CD4-positive, alpha-beta T cell (primary cell): Measurements from ENCODE around the gene VSNL1. TPM values are rescaled to one million over a fixed set of nuclear protein-coding genes. Genes with fewer than 3 reads are reported as not detected.

Experiments
- ATAC-seq: fragments of 200-7000 bp; cut with Tn5 transposase; one replicate; pipeline ENCODE4 v1.10.0; 2022; ENCODE audit warnings: mild to moderate bottlenecking; ENCODE audit not compliant: poor library complexity
- CTCF ChIA-PET: fragments of 350-600 bp; sonication (Branson Sonifier 250); formaldehyde crosslinking; loops from one replicate; lab custom pipeline; 2021; ENCODE audit warnings: antibody characterized with exemption, inconsistent platforms; lab: Charles Lee
- POLR2A ChIA-PET: fragments of 350-600 bp; sonication (Branson Sonifier 250); formaldehyde crosslinking; loops from one replicate; lab custom pipeline; 2021; ENCODE audit warnings: antibody characterized with exemption, inconsistent platforms; lab: Charles Lee
- DNase-seq, 14 experiments: peaks; one replicate each; pipeline ENCODE4 v3.0.0-alpha.2; 2013 to 2020; ENCODE audit warnings: mixed read lengths in 2 of 14
- H3K27ac ChIP-seq, 2 donors: one replicate each; pipeline versions ENCODE4 v1.5.1 to v1.7.0; 2013; ENCODE audit warnings: low read length in 2 of 2, low read depth in 1 of 2, mild to moderate bottlenecking in 1 of 2
- H3K27me3 ChIP-seq, 2 experiments: 1 replicate in 1 of 2; 2 replicates in 1 of 2; pipeline versions ENCODE4 v1.6.1 to v1.7.0; 2013; ENCODE audit warnings: low read length in 2 of 2, control low read depth in 1 of 2, mild to moderate bottlenecking in 1 of 2, moderate library complexity in 1 of 2; ENCODE audit not compliant: insufficient read depth in 2 of 2, control insufficient read depth in 1 of 2
- H3K36me3 ChIP-seq: one replicate; pipeline ENCODE4 v1.6.1; 2013; ENCODE audit warnings: low read length, control low read depth; ENCODE audit not compliant: insufficient read depth
- H3K4me1 ChIP-seq: one replicate; pipeline ENCODE4 v1.6.1; 2013; ENCODE audit warnings: low read length, control low read depth; ENCODE audit not compliant: insufficient read depth
- H3K4me3 ChIP-seq: one replicate; pipeline ENCODE4 v1.5.1; 2013; ENCODE audit warnings: mild to moderate bottlenecking, low read length, moderate library complexity
- H3K9me3 ChIP-seq, 2 experiments: 1 replicate in 1 of 2; 2 replicates in 1 of 2; pipeline versions ENCODE4 v1.6.1 to v1.7.0; 2013; ENCODE audit warnings: low read length in 2 of 2, mild to moderate bottlenecking in 2 of 2, control low read depth in 1 of 2, moderate library complexity in 1 of 2; ENCODE audit not compliant: control insufficient read depth in 1 of 2, insufficient read depth in 1 of 2
- H3K27ac Mint-ChIP-seq: one replicate; pipeline ENCODE4 v1.8.0; 2020; ENCODE audit warnings: mixed read lengths
- H3K27me3 Mint-ChIP-seq: one replicate; pipeline ENCODE4 v1.8.0; 2021; ENCODE audit warnings: mixed read lengths
- H3K36me3 Mint-ChIP-seq: one replicate; pipeline ENCODE4 v1.8.0; 2021; ENCODE audit warnings: low read depth, mixed read lengths
- H3K4me1 Mint-ChIP-seq: one replicate; pipeline ENCODE4 v1.8.0; 2021; ENCODE audit warnings: low read depth, mixed read lengths
- H3K4me3 Mint-ChIP-seq: one replicate; pipeline ENCODE4 v1.8.0; 2020; ENCODE audit warnings: mild to moderate bottlenecking, mixed read lengths
- H3K9me3 Mint-ChIP-seq: one replicate; pipeline ENCODE4 v1.8.0; 2020; ENCODE audit warnings: mixed read lengths
- intact Hi-C, 2 experiments: fragments of 100-400 bp; cut with DNase I in 1 of 2; cut with micrococcal nuclease in 1 of 2; formaldehyde crosslinking; loops; one replicate each; pipeline versions ENCODE4 v1.15.1 to v1.9.0; 2023 to 2025; cut with DNase I, micrococcal nuclease
- total RNA-seq, 174 experiments: library from RNA in 2 of 174; stranded (reverse) in 2 of 174; gene quantifications; one replicate each; pipeline ENCODE4 v1.2.3 and lab custom pipeline; 2021 to 2026
- TF ChIP-seq, protein P1 (sequence below): fragments of 200-600 bp; IDR thresholded peaks from one replicate; pipeline ENCODE4 v1.8.0; 2022; ENCODE audit warnings: antibody characterized with exemption, mild to moderate bottlenecking

VSNL1 gene
- total RNA-seq, 2 experiments from 2014 or later: not detected

- no peak overlapping the region for H3K27ac ChIP-seq
- H3K4me3 ChIP-seq: no peak overlapping the region
- ATAC-seq (no peak), DNase-seq (no peak)
- no peaks in the 10 kb centered on the region for H3K4me1 ChIP-seq
- intact Hi-C loops: no loop called here
- no peaks in the 10 kb centered on the region for H3K36me3 ChIP-seq
- Mint-ChIP-seq H3K9me3 (no peaks in the 10 kb centered on the region), H3K27ac (no peak overlapping the region), H3K4me3 (no peak overlapping the region), H3K36me3 (no peaks in the 10 kb centered on the region), H3K4me1 (no peaks in the 10 kb centered on the region), H3K27me3 (no peaks in the 10 kb centered on the region)
- ChIA-PET POLR2A (no interaction called here), CTCF (no interaction called here)
- TF ChIP-seq, protein P1, sequence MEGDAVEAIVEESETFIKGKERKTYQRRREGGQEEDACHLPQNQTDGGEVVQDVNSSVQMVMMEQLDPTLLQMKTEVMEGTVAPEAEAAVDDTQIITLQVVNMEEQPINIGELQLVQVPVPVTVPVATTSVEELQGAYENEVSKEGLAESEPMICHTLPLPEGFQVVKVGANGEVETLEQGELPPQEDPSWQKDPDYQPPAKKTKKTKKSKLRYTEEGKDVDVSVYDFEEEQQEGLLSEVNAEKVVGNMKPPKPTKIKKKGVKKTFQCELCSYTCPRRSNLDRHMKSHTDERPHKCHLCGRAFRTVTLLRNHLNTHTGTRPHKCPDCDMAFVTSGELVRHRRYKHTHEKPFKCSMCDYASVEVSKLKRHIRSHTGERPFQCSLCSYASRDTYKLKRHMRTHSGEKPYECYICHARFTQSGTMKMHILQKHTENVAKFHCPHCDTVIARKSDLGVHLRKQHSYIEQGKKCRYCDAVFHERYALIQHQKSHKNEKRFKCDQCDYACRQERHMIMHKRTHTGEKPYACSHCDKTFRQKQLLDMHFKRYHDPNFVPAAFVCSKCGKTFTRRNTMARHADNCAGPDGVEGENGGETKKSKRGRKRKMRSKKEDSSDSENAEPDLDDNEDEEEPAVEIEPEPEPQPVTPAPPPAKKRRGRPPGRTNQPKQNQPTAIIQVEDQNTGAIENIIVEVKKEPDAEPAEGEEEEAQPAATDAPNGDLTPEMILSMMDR: no peak
- peaks cover 0 to 4% of the 10 kb centered on the region in 2 experiments for H3K9me3 ChIP-seq
- H3K27me3 ChIP-seq: no peaks in the 10 kb centered on the region
Observed at GRCh38 chr2:17578466-17578928, 38.0 kb downstream of the VSNL1 start.

DNA sequence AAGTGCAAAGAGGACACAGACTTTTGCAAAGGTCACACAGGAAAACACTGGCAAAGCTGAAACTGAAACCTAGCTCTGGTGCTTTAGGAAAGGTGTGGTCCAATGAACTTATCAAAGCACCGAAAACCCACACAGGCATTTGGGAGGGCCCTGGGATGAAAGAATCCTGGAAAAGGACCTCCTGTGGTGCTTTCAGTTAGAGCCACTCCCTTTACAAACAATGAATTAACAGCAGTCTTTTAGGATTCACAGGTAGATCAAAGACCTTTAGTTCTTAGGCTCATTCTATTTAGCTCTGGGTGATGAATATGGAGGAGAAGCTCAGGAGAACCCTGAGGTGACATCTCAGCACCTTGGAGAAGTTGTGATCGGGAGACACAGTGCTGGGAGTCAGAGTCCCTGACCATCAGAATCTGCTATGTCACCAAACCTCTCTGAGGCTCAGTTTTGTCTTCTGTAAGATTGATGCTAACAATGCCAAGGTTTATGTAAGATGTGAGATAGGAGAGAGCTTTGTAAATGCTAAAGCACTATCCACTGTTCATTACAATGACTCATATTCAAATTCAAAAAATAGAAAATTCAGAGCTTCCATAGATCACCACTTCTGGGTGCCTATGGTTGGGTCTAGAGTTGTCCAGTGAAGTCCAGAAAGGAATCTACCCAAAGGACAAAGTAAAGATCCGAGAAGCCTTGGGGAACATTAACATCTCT, 39.3 kb downstream of the VSNL1 start:
- ChIA-PET CTCF (no interaction called here), POLR2A (no interaction called here)
- no peaks in the 10 kb centered on the region for H3K36me3 ChIP-seq
- TF ChIP-seq, protein P1: no peak
- Mint-ChIP-seq H3K9me3 (no peaks in the 10 kb centered on the region), H3K27me3 (no peaks in the 10 kb centered on the region), H3K27ac (no peak overlapping the region), H3K4me3 (no peak overlapping the region), H3K36me3 (no peaks in the 10 kb centered on the region), H3K4me1 (no peaks in the 10 kb centered on the region)
- ATAC-seq (no peak), DNase-seq (no peak)
- intact Hi-C loops: no loop called here
- H3K9me3 ChIP-seq: peaks cover 0 to 3% of the 10 kb centered on the region in 2 experiments
- no peak overlapping the region for H3K27ac ChIP-seq
- H3K27me3 ChIP-seq: no peaks in the 10 kb centered on the region
- H3K4me3 ChIP-seq: no peak overlapping the region
- no peaks in the 10 kb centered on the region for H3K4me1 ChIP-seq

- Histone ChIP-seq H3K4me1 (no peaks in the 10 kb centered on the region), H3K4me3 (no peak overlapping the region), H3K36me3 (no peaks in the 10 kb centered on the region), H3K9me3 (no peaks in the 10 kb centered on the region), H3K27ac (no peak overlapping the region), H3K27me3 (no peaks in the 10 kb centered on the region)
- Mint-ChIP-seq H3K4me1 (no peaks in the 10 kb centered on the region), H3K4me3 (no peak overlapping the region), H3K9me3 (no peaks in the 10 kb centered on the region), H3K36me3 (no peaks in the 10 kb centered on the region), H3K27ac (no peak overlapping the region), H3K27me3 (no peaks in the 10 kb centered on the region)
- intact Hi-C loops: no loop called here
- CTCF ChIA-PET: no interaction called here
- ATAC-seq (no peak), DNase-seq (no peak)
- TF ChIP-seq, protein P1: no peak
- POLR2A ChIA-PET: no interaction called here
Observed at GRCh38 chr2:17580319-17580715, 39.8 kb downstream of the VSNL1 start.
